ENCODE measurements around the gene CYB5R4.
"Not testable (repeated sequence)": the region's sequence is repeated elsewhere in the genome, so short reads cannot be mapped to it uniquely, and the experiment has no call there.

CYB5R4 gene

DNA sequence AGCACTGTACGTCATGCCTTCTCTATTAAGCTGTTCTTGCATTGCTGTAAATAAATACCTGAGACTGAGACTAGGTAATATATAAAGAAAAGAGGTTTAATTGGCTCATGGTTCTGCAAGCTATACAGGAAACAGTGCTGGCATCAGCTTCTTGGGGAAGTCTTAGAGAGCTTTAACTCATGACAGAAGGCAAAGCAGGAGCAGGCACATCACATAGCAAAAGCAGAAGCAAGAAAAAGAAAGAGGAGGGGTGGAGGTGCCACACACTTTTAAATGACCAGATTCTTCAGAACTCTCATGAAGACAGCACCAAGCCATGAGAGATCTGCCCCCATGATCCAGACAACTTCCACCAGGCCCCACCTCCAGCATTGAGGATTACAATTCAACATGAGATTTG lies 30.1 kb downstream of the CYB5R4 start:
- no peak overlapping the region for H3K4me3 ChIP-seq (ENCODE audit: low read depth, low read length)
- DNase-seq (ENCODE audit: low read depth) = no peak
- TF ChIP-seq, protein P1, sequence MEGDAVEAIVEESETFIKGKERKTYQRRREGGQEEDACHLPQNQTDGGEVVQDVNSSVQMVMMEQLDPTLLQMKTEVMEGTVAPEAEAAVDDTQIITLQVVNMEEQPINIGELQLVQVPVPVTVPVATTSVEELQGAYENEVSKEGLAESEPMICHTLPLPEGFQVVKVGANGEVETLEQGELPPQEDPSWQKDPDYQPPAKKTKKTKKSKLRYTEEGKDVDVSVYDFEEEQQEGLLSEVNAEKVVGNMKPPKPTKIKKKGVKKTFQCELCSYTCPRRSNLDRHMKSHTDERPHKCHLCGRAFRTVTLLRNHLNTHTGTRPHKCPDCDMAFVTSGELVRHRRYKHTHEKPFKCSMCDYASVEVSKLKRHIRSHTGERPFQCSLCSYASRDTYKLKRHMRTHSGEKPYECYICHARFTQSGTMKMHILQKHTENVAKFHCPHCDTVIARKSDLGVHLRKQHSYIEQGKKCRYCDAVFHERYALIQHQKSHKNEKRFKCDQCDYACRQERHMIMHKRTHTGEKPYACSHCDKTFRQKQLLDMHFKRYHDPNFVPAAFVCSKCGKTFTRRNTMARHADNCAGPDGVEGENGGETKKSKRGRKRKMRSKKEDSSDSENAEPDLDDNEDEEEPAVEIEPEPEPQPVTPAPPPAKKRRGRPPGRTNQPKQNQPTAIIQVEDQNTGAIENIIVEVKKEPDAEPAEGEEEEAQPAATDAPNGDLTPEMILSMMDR (IDR thresholded peaks at IDR 0.05; ENCODE audit: insufficient read depth, low read depth, low read length, missing control alignments) = no peak

DNA sequence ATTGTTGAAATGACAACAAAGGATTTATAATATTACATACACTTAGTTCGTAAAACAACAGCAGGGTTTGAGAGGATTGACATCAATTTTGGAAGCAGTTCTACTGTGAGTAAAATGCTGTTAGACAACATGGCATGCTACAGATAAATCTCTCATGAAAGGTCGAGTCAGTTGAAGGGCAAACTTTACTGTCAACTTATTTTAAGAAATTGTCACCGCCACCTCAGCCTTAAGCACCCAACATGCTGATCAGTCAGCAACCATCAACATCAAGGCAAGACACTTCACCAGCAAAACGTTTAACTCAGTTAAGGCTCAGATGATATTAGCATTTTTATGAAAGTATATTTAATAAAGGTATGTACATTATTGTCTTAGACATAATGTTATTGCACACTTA lies 31.0 kb downstream of the CYB5R4 start:
- no peak for DNase-seq (ENCODE audit: low read depth)
- no peak overlapping the region for H3K4me3 ChIP-seq (ENCODE audit: low read depth, low read length)
- TF ChIP-seq, protein P1 (IDR thresholded peaks at IDR 0.05; ENCODE audit: insufficient read depth, low read depth, low read length, missing control alignments) = no peak

DNA sequence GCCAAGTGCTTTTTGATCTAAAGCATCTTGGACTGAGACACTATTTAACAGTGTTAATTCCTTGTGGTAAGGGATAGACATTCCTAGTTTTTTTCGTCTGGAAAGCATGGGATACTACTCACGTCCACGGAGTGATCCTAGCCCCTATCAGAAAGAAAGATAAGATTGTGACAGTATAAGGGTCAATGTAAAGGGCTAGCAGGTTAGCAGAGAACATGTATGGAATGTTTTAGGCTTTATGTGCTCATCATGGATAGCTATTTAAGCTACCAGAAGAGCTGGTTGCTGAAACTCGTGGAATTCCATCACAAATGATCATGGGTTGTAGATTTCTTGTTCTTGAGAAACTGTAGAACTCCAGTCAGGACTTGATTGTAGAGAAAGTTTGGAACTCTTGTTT lies 32.1 kb downstream of the CYB5R4 start:
- TF ChIP-seq, protein P1 (IDR thresholded peaks at IDR 0.05; ENCODE audit: insufficient read depth, low read depth, low read length, missing control alignments) = no peak
- no peak overlapping the region for H3K4me3 ChIP-seq (ENCODE audit: low read depth, low read length)
- DNase-seq (ENCODE audit: low read depth) = no peak

DNA sequence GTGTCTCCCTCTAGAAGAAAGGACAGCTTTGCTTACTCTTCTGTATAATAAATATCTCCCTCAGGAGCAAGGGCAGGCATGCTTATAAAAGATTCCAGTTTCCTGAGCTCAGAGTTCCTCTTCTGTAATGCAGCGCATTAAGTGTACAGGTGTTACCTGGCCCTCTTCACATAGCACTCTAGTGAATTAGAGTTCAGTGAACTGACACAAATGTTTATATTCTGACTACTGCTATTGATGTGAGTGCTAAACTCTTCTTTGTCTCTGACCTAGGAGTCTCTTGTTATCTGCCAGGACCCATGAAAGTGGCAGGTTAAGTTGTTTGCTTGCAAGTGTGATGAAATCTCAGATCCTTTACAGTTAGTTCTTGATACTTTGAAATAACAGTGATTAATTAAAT lies 33.5 kb downstream of the CYB5R4 start:
- H3K4me3 ChIP-seq (ENCODE audit: low read depth, low read length) = no peak overlapping the region
- no peak for DNase-seq (ENCODE audit: low read depth)
- TF ChIP-seq, protein P1 (IDR thresholded peaks at IDR 0.05; ENCODE audit: insufficient read depth, low read depth, low read length, missing control alignments) = no peak

DNA sequence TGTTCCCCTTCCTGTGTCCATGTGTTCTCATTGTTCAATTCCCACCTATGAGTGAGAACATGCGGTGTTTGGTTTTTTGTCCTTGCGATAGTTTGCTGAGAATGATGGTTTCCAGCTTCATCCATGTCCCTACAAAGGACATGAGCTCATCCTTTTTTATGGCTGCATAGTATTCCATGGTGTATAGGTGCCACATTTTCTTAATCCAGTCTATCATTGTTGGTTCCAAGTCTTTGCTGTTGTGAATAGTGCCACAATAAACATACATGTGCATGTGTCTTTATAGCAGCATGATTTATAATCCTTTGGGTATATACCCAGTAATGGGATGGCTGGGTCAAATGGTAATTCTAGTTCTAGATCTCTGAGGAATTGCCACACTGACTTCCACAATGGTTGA lies 37.6 kb downstream of the CYB5R4 start:
- DNase-seq (ENCODE audit: low read depth); H3K4me3 ChIP-seq (ENCODE audit: low read depth, low read length): not testable (repeated sequence)

DNA sequence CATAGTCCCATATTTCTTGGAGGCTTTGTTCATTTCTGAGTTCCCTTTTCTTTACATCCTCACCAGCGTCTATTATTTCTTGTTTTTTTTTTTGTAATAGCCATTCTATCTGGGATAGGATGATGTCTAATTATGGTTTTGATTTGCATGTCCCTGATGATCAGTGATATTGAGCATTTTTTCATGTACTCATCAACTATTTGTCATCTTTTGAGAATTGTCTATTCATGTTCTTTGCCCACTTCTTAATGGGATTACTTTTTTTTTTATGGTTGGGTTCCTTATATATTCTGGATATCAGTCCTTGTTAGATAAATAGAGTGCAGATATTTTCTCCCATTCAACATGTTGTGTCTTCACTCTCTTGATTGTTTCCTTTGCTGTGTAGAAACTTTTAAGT lies 42.1 kb downstream of the CYB5R4 start:
- no peak for DNase-seq (ENCODE audit: low read depth)
- no peak overlapping the region for H3K4me3 ChIP-seq (ENCODE audit: low read depth, low read length)
- TF ChIP-seq, protein P1 (IDR thresholded peaks at IDR 0.05; ENCODE audit: insufficient read depth, low read depth, low read length, missing control alignments) = no peak

DNA sequence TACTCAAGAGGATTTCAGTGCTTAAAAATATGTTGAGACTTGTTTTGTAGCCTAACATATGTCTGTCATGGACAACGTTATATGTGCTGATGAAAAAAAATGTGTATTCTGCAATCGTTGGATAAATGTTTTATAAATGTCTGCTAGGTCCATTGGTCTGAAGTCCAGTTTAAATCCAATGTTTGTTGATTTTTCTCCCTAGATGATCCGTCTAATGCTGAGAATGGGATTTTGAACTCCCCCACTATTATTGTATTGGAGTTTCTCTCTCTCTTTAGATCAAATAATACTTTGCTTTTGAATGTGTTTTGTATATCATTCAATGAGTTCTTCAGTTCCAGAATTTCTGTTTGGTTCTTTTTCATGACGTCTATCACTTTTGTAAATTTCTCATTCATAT lies 44.9 kb downstream of the CYB5R4 start:
- TF ChIP-seq, protein P1 (IDR thresholded peaks at IDR 0.05; ENCODE audit: insufficient read depth, low read depth, low read length, missing control alignments) = no peak
- DNase-seq (ENCODE audit: low read depth) = no peak

DNA sequence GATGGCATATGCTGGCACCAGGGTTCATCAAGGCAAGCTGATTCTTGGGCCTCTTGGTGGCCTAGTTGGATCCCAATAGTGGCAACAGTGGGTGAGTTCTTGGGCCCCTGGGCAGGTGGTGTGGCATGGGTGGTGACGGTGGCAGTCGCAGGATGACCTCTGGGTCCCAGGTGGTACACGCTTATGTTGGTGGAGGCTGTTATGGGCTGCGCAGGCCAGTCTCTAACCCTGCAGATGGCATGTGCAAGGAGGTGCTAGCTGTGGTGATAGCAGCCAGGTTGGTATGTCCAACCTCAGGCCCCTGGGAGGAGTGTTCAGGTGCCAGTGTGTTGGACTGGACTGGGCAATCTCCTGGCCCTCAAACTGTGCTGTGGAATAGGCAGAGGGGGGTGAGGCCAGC lies 46.2 kb downstream of the CYB5R4 start:
- DNase-seq (ENCODE audit: low read depth) = no peak
- H3K4me3 ChIP-seq (ENCODE audit: low read depth, low read length) = no peak overlapping the region
- TF ChIP-seq, protein P1 (IDR thresholded peaks at IDR 0.05; ENCODE audit: insufficient read depth, low read depth, low read length, missing control alignments) = no peak

More for the DNA sequence above, 44.9 kb downstream of the CYB5R4 start:
- H3K4me3 ChIP-seq (ENCODE audit: low read depth, low read length) = no peak overlapping the region

DNA sequence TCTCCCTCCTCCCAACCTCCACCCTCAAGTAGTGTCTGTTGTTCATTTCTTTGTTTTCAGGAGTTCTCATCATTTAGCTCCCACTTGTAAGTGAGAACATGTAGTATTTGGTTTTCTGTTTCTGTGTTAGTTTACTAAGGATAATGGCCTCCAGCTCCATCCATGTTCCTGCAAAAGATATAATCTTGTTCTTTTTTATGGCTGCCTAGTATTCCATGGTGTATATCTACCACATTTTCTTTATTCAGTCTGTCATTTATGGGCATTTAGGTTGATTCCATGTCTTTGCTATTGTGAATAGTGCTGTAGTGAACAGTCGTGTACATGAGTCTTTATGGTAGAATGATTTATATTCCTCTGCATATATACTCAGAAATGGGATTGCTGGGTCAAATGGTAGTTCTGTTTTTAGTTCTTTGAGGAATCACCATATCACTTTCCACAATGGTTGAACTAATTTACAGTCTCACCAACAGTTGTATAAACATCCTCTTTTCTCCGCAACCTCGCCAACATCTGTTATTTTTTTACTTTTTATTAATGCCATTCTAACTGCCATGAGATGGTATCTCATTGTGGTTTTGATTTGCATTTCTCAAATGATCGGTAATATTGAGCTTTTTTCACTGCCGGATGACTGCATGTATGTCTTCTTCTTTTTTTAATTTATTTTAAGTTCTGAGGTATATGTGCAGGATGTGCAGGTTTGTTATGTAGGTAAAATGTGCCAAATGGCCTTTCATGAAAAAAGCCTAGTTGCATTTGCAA lies 48.3 kb downstream of the CYB5R4 start:
- DNase-seq (ENCODE audit: low read depth) = not testable (repeated sequence)

More for the DNA sequence above, 48.3 kb downstream of the CYB5R4 start:
- H3K4me3 ChIP-seq (ENCODE audit: low read depth, low read length) = not testable (repeated sequence)
